ENCODE data around the gene HDAC3.

Gene HDAC3

DNA sequence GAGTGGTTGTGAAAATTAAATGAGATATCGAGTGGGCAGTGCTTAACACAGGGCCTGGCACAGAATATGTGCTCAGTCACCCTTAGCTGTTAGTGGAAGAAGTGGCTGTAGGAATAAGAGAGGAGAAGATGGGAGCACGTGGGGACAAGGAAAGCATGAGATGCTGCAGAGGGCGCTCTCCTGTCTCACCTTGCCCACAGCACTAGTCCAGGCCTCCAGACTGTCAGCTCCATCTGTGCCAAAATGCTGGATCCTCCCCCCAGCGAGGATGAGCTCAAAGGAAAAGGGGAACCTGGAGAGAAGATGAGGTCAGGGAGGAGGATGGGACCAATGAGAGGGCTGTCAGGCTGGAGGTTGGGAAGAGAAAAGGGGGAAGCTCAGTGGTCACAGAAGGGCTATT, 32.9 kb upstream of the HDAC3 start:
- no peak for DNase-seq (ENCODE audit: low read depth)
- TF ChIP-seq, protein P1, sequence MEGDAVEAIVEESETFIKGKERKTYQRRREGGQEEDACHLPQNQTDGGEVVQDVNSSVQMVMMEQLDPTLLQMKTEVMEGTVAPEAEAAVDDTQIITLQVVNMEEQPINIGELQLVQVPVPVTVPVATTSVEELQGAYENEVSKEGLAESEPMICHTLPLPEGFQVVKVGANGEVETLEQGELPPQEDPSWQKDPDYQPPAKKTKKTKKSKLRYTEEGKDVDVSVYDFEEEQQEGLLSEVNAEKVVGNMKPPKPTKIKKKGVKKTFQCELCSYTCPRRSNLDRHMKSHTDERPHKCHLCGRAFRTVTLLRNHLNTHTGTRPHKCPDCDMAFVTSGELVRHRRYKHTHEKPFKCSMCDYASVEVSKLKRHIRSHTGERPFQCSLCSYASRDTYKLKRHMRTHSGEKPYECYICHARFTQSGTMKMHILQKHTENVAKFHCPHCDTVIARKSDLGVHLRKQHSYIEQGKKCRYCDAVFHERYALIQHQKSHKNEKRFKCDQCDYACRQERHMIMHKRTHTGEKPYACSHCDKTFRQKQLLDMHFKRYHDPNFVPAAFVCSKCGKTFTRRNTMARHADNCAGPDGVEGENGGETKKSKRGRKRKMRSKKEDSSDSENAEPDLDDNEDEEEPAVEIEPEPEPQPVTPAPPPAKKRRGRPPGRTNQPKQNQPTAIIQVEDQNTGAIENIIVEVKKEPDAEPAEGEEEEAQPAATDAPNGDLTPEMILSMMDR (conservative IDR thresholded peaks at IDR 0.05; ENCODE audit: low read depth, low read length): peak; percentile 4
- no peak overlapping the region for H3K4me3 ChIP-seq (ENCODE audit: low read length)

DNA sequence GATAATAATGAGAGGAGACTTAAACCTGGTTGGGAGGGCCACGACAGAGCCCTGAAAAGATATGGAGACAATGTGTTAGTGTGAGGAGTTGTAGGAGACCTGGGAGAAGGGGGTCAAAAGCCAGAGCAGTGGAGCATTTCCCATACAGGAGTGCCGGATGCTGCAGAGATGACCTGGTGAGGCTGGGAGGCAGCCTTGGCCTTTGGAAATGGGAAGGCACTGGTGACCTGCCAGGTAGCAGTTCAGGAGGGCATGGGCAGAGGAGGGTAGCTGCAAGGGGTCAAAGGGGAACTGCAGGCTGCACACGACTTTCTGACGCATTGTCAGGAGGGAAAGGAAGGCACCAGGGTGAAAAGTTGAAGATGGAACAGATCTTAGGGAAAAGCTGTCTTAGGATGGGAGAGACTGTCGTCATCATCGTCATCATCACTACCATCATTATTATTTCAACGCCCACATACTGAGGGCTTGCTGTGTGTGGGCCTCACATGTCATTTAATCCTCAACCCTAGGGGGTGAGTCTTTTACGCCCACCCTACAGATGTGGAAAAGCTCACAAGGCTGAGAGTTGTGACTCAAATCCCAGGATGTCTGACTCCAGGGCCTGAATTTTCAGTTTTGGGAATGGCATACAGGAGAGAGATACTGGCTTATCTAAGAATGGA, 32.1 kb upstream of the HDAC3 start:
- no peak for DNase-seq (ENCODE audit: low read depth)
- TF ChIP-seq, protein P1 (conservative IDR thresholded peaks at IDR 0.05; ENCODE audit: low read depth, low read length): no peak
- H3K4me3 ChIP-seq (ENCODE audit: low read length): no peak overlapping the region

DNA sequence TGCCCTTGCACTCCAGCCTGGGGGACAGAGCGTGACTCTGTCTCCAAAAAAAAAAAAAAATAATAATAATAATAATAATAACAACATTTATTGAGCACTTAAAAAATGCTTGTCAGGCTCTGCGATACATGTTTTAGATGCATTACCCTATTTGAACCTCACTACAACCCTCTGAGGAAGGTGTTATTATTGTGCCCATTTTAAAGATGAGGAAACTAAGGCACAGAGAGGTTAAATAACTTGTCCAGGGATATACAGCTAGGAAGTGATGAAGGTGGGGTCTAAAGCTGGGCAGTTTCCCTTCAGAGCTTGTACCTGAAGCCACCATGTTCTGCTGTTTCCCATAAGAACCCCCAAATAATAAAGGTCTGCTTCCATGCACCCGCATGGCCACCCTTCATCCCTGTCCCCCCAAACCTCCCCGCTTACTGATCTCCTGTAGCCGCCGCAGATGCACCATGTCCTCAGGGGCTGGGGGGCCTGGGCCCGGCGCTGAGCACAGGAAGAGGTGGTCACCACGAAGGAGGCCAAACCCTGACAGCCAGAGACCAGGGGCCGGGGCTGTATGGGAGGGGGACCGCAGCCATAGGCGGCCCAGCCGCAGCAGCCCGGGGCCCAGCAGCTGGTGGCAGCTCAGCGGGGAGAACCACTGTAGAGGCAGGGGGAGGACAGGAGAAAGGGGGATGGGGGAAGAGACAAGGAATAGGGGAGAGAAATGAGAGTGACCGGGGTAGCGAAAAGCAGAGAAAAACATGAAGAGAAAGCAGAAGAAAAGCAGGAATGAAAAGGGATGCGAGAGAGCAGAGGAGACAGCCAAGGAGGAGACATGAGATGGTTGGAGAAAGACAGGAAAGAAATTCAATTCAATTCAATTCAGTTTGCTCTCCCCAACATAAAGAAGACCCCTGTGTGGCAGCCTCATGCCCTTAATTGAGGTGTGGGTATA, 29.6 kb upstream of the HDAC3 start:
- TF ChIP-seq, protein P1 (conservative IDR thresholded peaks at IDR 0.05; ENCODE audit: low read depth, low read length): no peak
- DNase-seq (ENCODE audit: low read depth): no peak

DNA sequence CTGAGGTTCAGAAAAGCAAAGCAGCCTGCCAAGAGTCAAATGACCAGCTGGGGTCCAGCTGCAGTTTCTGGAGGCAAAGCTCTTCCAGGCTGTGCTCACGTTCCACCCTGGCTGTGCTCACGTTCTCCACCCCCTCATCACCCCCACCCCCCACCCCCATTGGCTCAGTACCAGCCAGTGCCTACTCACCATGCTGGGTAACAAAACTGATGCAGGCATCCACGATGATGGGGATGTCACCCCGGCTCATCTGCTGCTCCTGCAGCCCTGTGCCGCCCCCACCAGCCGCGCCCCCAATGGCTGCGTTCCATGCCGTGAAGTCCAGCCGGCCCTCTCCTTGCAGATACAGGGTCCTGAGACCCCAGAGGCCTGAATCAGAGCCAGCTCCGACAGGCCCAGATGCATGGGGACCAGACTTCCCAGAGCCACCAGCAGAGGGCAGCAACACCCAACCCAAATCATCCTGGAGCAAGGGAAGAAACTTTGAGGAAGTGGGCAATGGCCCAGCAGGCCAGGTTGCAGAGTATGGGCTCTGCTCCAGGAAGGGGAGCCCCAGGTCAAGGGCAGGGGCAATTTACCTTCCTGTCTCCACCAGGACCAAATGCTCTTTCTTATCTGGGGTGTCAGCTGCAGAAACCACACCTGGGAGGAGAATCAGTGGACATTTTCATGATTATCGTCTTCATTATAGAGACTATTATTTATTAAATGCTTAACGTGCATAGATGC, 28.2 kb upstream of the HDAC3 start:
- H3K4me3 ChIP-seq (ENCODE audit: low read length): no peak overlapping the region
- no peak for DNase-seq (ENCODE audit: low read depth)
- TF ChIP-seq, protein P1 (conservative IDR thresholded peaks at IDR 0.05; ENCODE audit: low read depth, low read length): peak; percentile 94

More for the DNA sequence above, 29.6 kb upstream of the HDAC3 start:
- H3K4me3 ChIP-seq (ENCODE audit: low read length): no peak overlapping the region

DNA sequence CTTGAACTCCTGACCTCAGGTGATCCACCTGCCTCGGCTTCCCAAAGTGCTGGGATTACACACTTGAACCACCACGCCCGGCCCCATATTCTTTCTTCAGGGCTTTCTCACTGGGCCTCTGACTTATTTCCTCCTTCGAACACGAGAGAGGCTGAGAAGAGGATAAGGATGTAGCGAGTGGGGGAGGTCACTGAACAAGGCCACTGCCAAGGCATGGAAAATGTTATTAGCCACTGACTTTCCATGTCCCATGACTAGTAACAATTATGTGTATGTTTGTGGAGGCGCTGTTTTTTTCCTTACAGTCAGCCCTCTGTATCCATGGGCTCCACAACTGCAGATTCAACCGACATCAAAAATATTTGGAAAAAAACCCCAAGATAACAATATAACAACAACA, 26.9 kb upstream of the HDAC3 start:
- no peak for DNase-seq (ENCODE audit: low read depth)
- TF ChIP-seq, protein P1 (conservative IDR thresholded peaks at IDR 0.05; ENCODE audit: low read depth, low read length): no peak
- H3K4me3 ChIP-seq (ENCODE audit: low read length): no peak overlapping the region

DNA sequence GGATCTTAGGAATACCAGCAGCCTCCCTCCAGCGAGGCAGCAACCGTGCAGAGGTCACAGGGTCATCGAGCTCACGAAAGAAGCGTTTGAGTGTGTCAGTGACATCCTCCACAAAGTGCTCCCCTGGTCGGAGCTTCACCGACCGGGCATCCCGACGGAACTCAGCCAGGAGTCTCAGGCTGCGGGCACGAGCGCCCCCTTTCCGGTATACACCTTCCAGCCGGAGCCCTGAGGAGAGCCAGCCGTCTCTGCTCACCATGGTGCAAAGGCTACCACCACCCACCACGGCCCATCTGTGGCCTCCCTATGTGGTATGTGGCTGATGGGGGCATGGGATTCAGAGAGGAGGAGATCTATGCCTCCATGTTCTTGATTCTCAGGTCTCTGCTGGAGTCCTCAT, 25.4 kb upstream of the HDAC3 start:
- TF ChIP-seq, protein P1 (conservative IDR thresholded peaks at IDR 0.05; ENCODE audit: low read depth, low read length): no peak
- DNase-seq (ENCODE audit: low read depth): no peak

More for the DNA sequence above, 25.4 kb upstream of the HDAC3 start:
- H3K4me3 ChIP-seq (ENCODE audit: low read length): no peak overlapping the region
